HG02759 (cell line): ENCODE data around the gene DARS1.
A peak's percentile ranks its signal among the peaks of the same experiment; 100 is the strongest.

Experiments
- ATAC-seq: cut with Tn5 transposase; IDR thresholded peaks from one replicate; pipeline ENCODE4 v1.9.1; 2021; ENCODE audit warnings: mild to moderate bottlenecking, moderate library complexity; ENCODE audit not compliant: unreplicated experiment

DARS1 gene

GRCh38 chr2:136016427-136016826 lies 31.0 kb upstream of the DARS1 start:
- no peak for ATAC-seq

GRCh38 chr2:136015699-136016098 lies 30.3 kb upstream of the DARS1 start:
- ATAC-seq = no peak

- ATAC-seq = no peak
Measured at GRCh38 chr2:136014411-136014810, 29.0 kb upstream of the DARS1 start.

- no peak for ATAC-seq
Measured at GRCh38 chr2:136013955-136014354, 28.5 kb upstream of the DARS1 start.

GRCh38 chr2:136013136-136013685 lies 27.8 kb upstream of the DARS1 start:
- no peak for ATAC-seq

GRCh38 chr2:136012315-136012714 lies 26.9 kb upstream of the DARS1 start:
- no peak for ATAC-seq

- no peak for ATAC-seq
Measured at GRCh38 chr2:136010126-136010525, 24.7 kb upstream of the DARS1 start.

- ATAC-seq = peak; percentile 60
Measured at GRCh38 chr2:136008205-136008865, 22.9 kb upstream of the DARS1 start.

GRCh38 chr2:136006658-136007057 lies 21.2 kb upstream of the DARS1 start:
- no peak for ATAC-seq

GRCh38 chr2:136005462-136006196 lies 20.2 kb upstream of the DARS1 start:
- peak; percentile 78 for ATAC-seq

- no peak for ATAC-seq
Measured at GRCh38 chr2:136004965-136005364, 19.5 kb upstream of the DARS1 start.

- no peak for ATAC-seq
Measured at GRCh38 chr2:136001131-136001530, 15.7 kb upstream of the DARS1 start.

- ATAC-seq = peak; percentile 56
Measured at GRCh38 chr2:136000502-136000901, 15.1 kb upstream of the DARS1 start.

GRCh38 chr2:135999899-136000298 lies 14.5 kb upstream of the DARS1 start:
- ATAC-seq = no peak

- no peak for ATAC-seq
Measured at GRCh38 chr2:135998879-135999278, 13.5 kb upstream of the DARS1 start.

- ATAC-seq = peak; percentile 79
Measured at GRCh38 chr2:135997380-135997779, 12.0 kb upstream of the DARS1 start.

GRCh38 chr2:135996304-135996703 lies 10.9 kb upstream of the DARS1 start:
- no peak for ATAC-seq

GRCh38 chr2:135994281-135994680 lies 8.9 kb upstream of the DARS1 start:
- no peak for ATAC-seq

- no peak for ATAC-seq
Measured at GRCh38 chr2:135993421-135993820, 8.0 kb upstream of the DARS1 start.

GRCh38 chr2:135991861-135992260 lies 6.4 kb upstream of the DARS1 start:
- no peak for ATAC-seq

GRCh38 chr2:135987441-135987840 lies 2.0 kb upstream of the DARS1 start:
- no peak for ATAC-seq

- no peak for ATAC-seq
Measured at GRCh38 chr2:135986507-135986906, 1.1 kb upstream of the DARS1 start.
